Measurements from ENCODE around the gene POLD1. TPM values are rescaled to one million over a fixed set of nuclear protein-coding genes. Genes with fewer than 3 reads are reported as not detected.
A peak's percentile ranks its signal among the peaks of the same experiment; 100 is the strongest.
"Not testable (repeated sequence)": the region's sequence is repeated elsewhere in the genome, so short reads cannot be mapped to it uniquely, and the experiment has no call there.

POLD1 gene
- total RNA-seq, 2 experiments from 2014 or later: 119 to 233 TPM

- Histone ChIP-seq H3K36me3 (ENCODE audit: insufficient read depth, low read length) (no peaks in the 10 kb centered on the region), H3K4me3 (ENCODE audit: low read depth, low read length, poor library complexity, severe bottlenecking) (no peak overlapping the region), H2AFZ (ENCODE audit: low read length) (no peak overlapping the region), H4K20me1 (ENCODE audit: insufficient read depth, low read length) (no peaks in the 10 kb centered on the region), H3K4me2 (ENCODE audit: low read length) (no peak overlapping the region), H3K79me2 (ENCODE audit: insufficient read depth, low read depth, low read length) (no peaks in the 10 kb centered on the region), H3K9me3 (ENCODE audit: low read length) (no peaks in the 10 kb centered on the region), H3K4me1 (ENCODE audit: insufficient read depth, low read length, poor library complexity, severe bottlenecking) (peaks cover 39% of the 10 kb centered on the region), H3K27ac (ENCODE audit: low read depth, low read length, poor library complexity, severe bottlenecking) (no peak overlapping the region), H3K9me2 (ENCODE audit: insufficient read depth, low read length) (no peaks in the 10 kb centered on the region)
- TF ChIP-seq EZH2phosphoT487 (IDR thresholded peaks at IDR 0.05; ENCODE audit: borderline replicate concordance, low read depth, low read length): no peak
- TF ChIP-seq, protein P1, sequence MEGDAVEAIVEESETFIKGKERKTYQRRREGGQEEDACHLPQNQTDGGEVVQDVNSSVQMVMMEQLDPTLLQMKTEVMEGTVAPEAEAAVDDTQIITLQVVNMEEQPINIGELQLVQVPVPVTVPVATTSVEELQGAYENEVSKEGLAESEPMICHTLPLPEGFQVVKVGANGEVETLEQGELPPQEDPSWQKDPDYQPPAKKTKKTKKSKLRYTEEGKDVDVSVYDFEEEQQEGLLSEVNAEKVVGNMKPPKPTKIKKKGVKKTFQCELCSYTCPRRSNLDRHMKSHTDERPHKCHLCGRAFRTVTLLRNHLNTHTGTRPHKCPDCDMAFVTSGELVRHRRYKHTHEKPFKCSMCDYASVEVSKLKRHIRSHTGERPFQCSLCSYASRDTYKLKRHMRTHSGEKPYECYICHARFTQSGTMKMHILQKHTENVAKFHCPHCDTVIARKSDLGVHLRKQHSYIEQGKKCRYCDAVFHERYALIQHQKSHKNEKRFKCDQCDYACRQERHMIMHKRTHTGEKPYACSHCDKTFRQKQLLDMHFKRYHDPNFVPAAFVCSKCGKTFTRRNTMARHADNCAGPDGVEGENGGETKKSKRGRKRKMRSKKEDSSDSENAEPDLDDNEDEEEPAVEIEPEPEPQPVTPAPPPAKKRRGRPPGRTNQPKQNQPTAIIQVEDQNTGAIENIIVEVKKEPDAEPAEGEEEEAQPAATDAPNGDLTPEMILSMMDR (conservative IDR thresholded peaks at IDR 0.05; ENCODE audit: low read length): no peak
- no peak for DNase-seq (ENCODE audit: low spot score)
- CTCF ChIA-PET (ENCODE audit: unreplicated experiment): no interaction called here
- POLR2A ChIA-PET: interaction anchor here (1.9 kb wide), 1 partner anchor 9 kb away, joined by 5 read pairs; no protein-coding TSS in a partner anchor
- BruUV-seq (replicated peaks): no TSS peak
- intact Hi-C loops (cut with micrococcal nuclease; ENCODE audit: unreplicated experiment): no loop called here
These were observed 31.9 kb upstream of the POLD1 start for GRCh38 chr19:50352242-50352641.

GRCh38 chr19:50353487-50353880, 30.7 kb upstream of the POLD1 start:
- H3K36me3 ChIP-seq (ENCODE audit: insufficient read depth, low read length); H3K4me2 ChIP-seq (ENCODE audit: low read length); DNase-seq (ENCODE audit: low spot score); POLR2A ChIA-PET; H2AFZ ChIP-seq (ENCODE audit: low read length); H3K79me2 ChIP-seq (ENCODE audit: insufficient read depth, low read depth, low read length); CTCF ChIA-PET (ENCODE audit: unreplicated experiment); H3K9me3 ChIP-seq (ENCODE audit: low read length); intact Hi-C loops (cut with micrococcal nuclease; ENCODE audit: unreplicated experiment); H4K20me1 ChIP-seq (ENCODE audit: insufficient read depth, low read length); BruUV-seq (replicated peaks); H3K9me2 ChIP-seq (ENCODE audit: insufficient read depth, low read length); H3K27ac ChIP-seq (ENCODE audit: low read depth, low read length, poor library complexity, severe bottlenecking); H3K4me3 ChIP-seq (ENCODE audit: low read depth, low read length, poor library complexity, severe bottlenecking): not testable (repeated sequence)
- H3K4me1 ChIP-seq (ENCODE audit: insufficient read depth, low read length, poor library complexity, severe bottlenecking): peaks cover 34% of the 10 kb centered on the region

DNA sequence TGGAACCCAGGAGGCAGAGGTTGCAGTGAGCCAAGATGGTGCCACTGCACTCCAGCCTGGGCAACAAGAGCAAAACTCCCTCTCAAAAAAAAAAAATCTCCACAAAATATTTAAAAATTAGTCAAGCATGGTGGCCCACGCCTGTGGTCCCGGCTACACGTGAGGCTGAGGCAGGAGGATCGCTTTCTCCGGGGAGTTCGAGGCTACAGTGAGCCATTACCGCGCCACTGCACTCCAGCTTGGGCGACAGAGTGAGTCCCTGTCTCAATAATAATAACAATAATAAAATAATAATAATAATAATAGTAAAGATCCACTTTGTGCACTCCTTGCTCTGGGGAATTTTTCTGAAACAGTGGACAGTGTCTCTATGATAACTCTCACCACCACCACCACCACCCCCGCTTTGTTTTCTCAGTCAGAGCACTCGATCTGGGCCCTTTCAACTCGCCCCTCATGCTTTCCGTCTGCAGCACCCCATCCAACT, 27.4 kb upstream of the POLD1 start:
- ChIA-PET CTCF (ENCODE audit: unreplicated experiment) (interaction anchor here (0.9 kb wide), 1 partner anchor 104 kb away, joined by 4 read pairs; no protein-coding TSS in a partner anchor), POLR2A (no interaction called here)
- H3K27ac ChIP-seq (ENCODE audit: low read depth, low read length, poor library complexity, severe bottlenecking): no peak overlapping the region
- no peaks in the 10 kb centered on the region for H3K79me2 ChIP-seq (ENCODE audit: insufficient read depth, low read depth, low read length)
- no peaks in the 10 kb centered on the region for H3K9me2 ChIP-seq (ENCODE audit: insufficient read depth, low read length)
- H3K9me3 ChIP-seq (ENCODE audit: low read length): no peaks in the 10 kb centered on the region
- no peak for DNase-seq (ENCODE audit: low spot score)
- peaks cover 10% of the 10 kb centered on the region for H3K36me3 ChIP-seq (ENCODE audit: insufficient read depth, low read length)
- H2AFZ ChIP-seq (ENCODE audit: low read length): no peak overlapping the region
- no peak overlapping the region for H3K4me3 ChIP-seq (ENCODE audit: low read depth, low read length, poor library complexity, severe bottlenecking)
- intact Hi-C loops (cut with micrococcal nuclease; ENCODE audit: unreplicated experiment): loop anchor here (2.0 kb wide), 1 partner anchor 200 kb away; no protein-coding TSS in a partner anchor
- TF ChIP-seq EZH2phosphoT487 (IDR thresholded peaks at IDR 0.05; ENCODE audit: borderline replicate concordance, low read depth, low read length): no peak
- TF ChIP-seq, protein P1 (conservative IDR thresholded peaks at IDR 0.05; ENCODE audit: low read length): no peak
- no TSS peak for BruUV-seq (replicated peaks)
- peaks cover 28% of the 10 kb centered on the region for H3K4me1 ChIP-seq (ENCODE audit: insufficient read depth, low read length, poor library complexity, severe bottlenecking)
- H3K4me2 ChIP-seq (ENCODE audit: low read length): peak overlapping the region; percentile 51; the same call in 1 of the 2 replicates
- H4K20me1 ChIP-seq (ENCODE audit: insufficient read depth, low read length): no peaks in the 10 kb centered on the region

All from OCI-LY7 (cell line).